ENCODE results near the gene DYTN.

Gene DYTN

GRCh38 chr2:206639636-206640035 lies 78.6 kb downstream of the DYTN start:
- TF ChIP-seq, protein P1, sequence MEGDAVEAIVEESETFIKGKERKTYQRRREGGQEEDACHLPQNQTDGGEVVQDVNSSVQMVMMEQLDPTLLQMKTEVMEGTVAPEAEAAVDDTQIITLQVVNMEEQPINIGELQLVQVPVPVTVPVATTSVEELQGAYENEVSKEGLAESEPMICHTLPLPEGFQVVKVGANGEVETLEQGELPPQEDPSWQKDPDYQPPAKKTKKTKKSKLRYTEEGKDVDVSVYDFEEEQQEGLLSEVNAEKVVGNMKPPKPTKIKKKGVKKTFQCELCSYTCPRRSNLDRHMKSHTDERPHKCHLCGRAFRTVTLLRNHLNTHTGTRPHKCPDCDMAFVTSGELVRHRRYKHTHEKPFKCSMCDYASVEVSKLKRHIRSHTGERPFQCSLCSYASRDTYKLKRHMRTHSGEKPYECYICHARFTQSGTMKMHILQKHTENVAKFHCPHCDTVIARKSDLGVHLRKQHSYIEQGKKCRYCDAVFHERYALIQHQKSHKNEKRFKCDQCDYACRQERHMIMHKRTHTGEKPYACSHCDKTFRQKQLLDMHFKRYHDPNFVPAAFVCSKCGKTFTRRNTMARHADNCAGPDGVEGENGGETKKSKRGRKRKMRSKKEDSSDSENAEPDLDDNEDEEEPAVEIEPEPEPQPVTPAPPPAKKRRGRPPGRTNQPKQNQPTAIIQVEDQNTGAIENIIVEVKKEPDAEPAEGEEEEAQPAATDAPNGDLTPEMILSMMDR (conservative IDR thresholded peaks at IDR 0.05; ENCODE audit: low read length): no peak
- H3K4me3 ChIP-seq (ENCODE audit: low read length): no peak overlapping the region
- DNase-seq (ENCODE audit: low read depth): no peak

DNA sequence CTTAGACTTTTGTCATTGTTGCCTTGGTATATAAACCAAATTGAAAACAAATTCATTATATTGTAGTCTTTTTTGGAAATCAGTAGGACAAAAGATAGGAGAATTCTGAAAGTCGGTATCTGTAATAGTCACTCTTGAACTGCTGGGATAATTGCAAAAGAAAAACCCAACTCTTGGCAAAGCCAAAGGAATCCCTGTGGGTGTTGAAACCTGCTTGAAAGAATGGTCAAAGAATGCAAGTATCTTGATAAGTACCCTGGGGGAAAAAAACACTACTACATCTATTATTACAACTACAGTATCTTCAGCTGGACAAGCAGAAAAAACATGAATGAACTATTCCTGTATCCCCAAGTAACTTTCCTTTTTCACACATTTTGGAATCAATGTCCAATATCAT lies 83.2 kb downstream of the DYTN start:
- no peak for DNase-seq (ENCODE audit: low read depth)
- H3K4me3 ChIP-seq (ENCODE audit: low read length): no peak overlapping the region
- TF ChIP-seq, protein P1 (conservative IDR thresholded peaks at IDR 0.05; ENCODE audit: low read length): no peak

DNA sequence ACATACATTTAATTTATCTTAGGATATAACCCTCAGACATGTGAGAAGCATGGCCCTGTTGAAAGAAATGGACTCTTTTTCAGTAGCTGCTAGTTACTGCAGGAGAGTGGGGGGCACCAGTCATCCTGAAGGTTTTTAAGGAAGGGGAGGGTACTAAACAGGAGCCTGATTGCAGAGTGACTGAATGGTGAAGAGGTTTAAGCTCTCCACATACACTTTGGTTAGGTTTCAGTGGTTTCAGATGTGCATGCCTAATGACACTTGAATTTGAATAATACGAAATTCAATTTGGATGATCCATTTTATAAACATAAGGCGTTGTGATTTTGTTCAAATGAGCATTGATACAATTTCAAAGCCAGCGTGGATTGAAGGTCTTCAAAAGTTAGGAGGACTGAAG lies 86.9 kb downstream of the DYTN start:
- no peak for DNase-seq (ENCODE audit: low read depth)
- TF ChIP-seq, protein P1 (conservative IDR thresholded peaks at IDR 0.05; ENCODE audit: low read length): no peak
- H3K4me3 ChIP-seq (ENCODE audit: low read length): no peak overlapping the region

DNA sequence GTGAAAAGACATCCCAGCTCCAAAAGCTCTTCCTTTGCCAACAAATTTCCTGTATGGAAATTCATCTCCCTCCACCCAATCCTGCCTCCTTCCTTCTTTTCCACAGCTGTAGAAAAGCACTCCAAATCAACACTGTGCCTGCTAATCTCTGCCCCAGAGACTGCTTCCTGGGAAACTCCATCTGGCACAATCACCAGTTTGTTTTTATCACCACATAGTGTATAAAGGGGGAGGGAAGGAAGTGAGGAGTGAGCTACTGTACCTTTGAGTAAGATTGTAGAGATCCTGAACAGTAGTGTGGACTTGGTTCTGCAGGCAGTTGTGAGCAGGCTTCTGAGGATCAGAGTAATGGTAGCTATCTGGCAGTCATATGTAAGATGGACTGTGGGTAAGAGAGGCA lies 90.6 kb downstream of the DYTN start:
- DNase-seq (ENCODE audit: low read depth): no peak
- TF ChIP-seq, protein P1 (conservative IDR thresholded peaks at IDR 0.05; ENCODE audit: low read length): no peak
- H3K4me3 ChIP-seq (ENCODE audit: low read length): no peak overlapping the region

DNA sequence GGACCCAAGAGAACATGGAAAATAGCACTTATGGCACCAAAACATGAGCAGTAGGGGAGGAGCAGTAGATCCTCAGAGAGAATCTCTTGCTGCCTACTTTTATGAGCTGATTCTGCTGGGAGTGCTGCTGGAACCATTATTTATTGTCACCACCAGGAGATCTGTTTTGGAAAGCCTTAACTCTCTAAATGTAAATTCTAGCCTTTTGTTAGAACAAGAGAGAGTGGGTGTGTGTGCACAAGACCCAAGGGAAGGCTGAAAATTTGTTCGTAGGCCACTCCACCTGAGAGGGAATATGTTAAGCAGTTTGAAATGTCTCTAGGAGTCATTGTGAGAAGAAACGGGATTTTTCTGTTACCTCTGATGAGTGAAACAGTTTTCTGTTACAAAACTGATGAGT lies 92.1 kb downstream of the DYTN start:
- TF ChIP-seq, protein P1 (conservative IDR thresholded peaks at IDR 0.05; ENCODE audit: low read length): no peak
- no peak overlapping the region for H3K4me3 ChIP-seq (ENCODE audit: low read length)
- DNase-seq (ENCODE audit: low read depth): no peak

DNA sequence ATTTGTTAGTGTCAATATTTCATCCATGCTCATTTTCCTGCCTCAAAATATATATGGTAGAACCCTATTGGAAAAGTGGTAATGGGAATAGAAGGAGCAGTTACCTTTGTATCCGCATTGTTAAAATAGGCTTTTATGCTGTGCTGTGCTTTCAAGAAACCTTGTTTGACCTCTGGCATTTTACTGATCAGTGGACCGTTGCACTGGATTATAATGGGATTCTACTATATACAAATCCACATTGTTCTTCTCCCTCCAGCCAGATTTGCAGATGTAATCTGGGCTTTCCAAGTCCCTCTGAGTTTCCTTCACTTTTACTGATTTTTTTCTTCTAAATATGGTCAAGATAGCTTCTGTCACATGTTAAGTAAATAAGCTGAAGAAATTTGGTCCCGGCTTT lies 99.2 kb downstream of the DYTN start:
- H3K4me3 ChIP-seq (ENCODE audit: low read length): no peak overlapping the region
- no peak for DNase-seq (ENCODE audit: low read depth)
- TF ChIP-seq, protein P1 (conservative IDR thresholded peaks at IDR 0.05; ENCODE audit: low read length): no peak

GRCh38 chr2:206616151-206616550 lies 102.0 kb downstream of the DYTN start:
- H3K4me3 ChIP-seq (ENCODE audit: low read length): no peak overlapping the region
- no peak for DNase-seq (ENCODE audit: low read depth)
- TF ChIP-seq, protein P1 (conservative IDR thresholded peaks at IDR 0.05; ENCODE audit: low read length): no peak

All from AG10803 (cell line).